Raji (cell line): ENCODE data around the gene PDX1.

ENCODE experiments used
- POLR2A ChIP-seq: IDR thresholded peaks from 2 replicates; pipeline ENCODE4 v1.6.1; 2011; ENCODE audit warnings: low read depth, low read length, control low read depth; ENCODE audit not compliant: insufficient read depth

The PDX1 gene

DNA sequence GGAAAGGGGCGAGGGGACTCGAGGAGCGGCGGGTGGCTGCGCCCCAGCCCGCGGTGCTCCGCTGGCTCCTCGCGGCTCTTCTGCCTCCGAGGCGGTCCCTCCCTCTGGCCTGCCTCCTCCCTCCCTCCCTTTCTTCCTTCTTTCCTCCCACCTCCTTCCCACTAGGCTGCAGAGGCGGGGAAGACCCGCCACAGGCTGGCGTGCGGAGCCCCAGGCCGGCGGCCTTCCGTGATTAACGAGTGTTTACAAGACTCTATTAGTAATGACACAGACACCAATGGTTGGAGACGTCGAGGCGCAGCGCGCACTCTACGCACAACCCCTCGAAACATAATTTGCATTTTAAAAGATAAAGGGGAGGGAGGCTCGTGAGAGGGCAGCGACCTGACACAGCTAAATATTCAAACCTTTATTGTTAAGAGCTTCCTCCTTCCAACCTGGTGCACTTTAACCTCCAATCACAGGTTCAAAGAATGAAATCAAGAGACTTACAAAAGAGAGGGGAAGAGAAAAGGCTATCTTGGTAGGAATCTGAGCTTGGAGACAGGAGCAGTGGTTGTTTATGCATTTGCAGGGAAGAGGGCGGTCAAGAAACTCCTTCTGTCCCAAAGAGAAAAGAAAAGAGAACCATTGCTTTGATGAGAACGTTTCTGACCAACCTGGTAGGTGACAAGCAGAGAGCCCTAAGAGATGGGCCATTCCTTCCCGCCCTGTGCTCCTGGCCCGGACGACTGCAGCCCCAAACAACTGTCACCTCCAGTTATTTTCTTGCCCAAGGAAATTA, 49.5 kb downstream of the PDX1 start, which contains the start of gene CDX2:
CDX2 (minus strand) TSS at position 234 of the 784 bp plus-strand sequence. CDS start 309 bp downstream, outside the sequence.
- TF ChIP-seq POLR2A, result no peak

DNA sequence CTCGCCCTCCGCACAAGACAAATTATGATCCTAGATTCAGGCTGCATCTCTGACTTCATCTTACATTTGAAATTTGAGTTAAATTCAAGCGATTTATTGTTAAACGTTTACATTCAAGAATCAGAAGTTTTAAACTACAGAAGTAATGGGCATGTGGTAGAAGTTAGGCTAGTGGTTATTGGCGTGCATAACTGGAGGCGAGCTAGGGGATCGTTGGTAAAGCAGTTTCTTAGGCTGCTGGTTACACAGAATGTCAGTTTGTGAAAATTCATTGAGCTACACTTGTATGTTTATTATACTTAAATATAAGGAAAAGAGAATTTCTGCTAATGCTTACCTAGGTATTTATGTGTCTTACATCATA, 50.0 kb downstream of the PDX1 start:
- no peak for TF ChIP-seq POLR2A

DNA sequence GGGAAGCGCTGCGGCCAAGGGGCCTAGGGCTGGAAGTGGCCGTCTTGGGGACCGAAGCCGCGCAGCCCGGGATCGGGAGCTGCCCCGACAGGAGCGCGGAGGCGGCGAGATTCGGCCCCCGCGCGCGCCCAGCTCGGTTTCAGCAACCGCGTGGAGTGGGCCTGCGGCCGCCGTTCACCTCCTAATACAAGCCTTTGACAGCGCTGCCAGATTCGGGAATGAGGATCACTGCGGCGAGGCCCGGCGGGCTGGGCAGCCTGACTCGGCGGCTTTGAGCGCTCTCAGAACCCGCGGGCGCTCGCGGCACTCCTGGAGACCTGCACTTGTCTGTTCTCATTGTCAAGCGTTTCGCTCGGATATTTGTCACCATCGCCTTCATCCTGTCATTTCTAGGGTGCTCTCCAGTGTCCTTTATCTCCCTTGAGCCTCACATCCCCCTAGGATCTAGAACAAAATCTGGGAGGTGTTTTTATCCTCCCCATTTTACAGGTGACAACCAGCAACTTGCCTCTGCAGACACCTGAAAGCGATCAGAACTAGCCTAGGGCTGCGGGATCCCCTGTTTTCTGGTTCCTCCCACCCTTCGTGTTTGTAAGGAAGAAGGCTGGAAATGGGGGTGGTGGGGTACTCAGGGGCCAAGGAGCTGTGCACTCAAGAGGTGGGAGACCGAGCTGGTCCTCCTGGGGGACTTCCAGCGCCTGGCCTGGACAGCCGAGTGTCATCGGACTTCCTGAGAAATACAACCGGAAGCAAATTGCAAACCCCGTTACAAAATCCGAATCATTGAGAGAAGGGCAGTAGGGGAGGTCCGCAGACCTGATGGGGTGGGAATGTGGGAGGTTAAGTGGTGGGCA, 50.8 kb downstream of the PDX1 start:
- TF ChIP-seq POLR2A, result no peak

DNA sequence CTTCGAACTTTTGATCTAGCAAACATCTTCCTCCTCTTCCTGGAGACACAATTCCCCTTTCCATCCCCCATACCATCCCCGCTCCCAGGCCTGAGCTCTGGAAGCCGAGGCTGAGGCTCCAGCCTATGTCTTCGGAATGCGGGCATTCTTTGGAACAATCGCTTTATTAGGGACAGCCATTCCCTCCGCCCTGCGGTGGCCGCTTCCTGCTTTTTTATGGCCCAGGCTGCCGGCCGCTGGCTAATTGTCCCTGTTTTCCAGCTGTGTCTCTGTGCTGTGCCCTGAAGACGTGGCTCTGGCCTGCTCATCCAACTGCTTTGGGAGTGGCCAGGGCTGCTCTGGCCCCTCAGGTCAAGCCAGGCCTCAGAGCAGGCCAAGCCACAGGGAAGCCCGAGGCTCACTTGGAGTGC, 51.4 kb downstream of the PDX1 start:
- no peak for TF ChIP-seq POLR2A

DNA sequence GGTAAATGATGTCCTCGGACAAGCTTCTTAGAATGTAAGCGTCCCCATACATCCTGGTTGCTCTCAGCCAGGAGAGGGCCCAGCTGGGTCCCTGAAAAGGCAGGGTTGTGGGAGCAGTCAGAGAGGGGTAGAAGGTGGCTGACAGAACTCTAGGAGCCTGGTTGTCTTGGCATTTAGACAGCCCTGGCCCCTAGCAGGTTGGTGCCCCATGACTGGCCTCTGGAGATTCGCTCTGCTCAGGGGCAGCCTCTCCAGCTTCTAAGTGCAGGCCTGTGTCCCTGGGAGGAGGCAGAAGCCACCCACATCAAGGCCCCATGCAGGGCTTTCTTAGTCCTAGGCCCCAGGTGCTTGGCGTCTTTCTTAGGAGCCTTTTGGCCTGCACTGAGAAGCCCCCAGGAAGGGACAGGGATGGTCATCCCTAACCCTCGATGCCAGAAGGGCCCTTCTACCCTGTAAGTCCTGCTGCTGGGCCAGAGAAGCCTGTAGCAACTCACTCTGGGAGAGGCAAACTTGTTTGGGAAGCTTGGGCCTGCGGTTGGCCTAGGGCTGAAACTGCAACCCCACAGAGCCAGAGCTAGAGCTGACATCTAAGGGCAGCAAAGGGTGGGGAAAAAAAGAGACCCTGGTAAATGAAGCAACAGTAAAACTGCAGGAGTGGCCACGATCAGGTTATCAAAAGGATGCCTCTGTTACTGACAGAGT, 52.1 kb downstream of the PDX1 start:
- no peak for TF ChIP-seq POLR2A

DNA sequence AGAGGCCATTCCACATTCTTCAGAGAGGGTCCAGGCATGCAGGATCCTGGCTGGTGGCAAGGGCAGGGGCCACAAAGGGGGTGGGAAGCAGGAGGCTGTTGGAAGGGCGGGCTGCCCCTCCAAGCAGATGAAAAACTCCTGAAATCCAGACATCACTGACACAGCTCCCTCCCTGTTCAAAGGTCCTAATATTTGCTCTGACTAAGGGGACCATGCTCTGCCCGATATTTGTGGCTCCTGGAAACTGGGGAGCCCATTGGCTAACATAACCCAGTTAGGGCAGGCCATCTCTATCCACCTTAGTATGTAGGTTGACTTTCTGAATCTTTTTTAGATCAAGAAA, 52.6 kb downstream of the PDX1 start:
- TF ChIP-seq POLR2A, result no peak

- TF ChIP-seq POLR2A, result no peak
Measured at GRCh38 chr13:27973291-27973690, 53.5 kb downstream of the PDX1 start.

DNA sequence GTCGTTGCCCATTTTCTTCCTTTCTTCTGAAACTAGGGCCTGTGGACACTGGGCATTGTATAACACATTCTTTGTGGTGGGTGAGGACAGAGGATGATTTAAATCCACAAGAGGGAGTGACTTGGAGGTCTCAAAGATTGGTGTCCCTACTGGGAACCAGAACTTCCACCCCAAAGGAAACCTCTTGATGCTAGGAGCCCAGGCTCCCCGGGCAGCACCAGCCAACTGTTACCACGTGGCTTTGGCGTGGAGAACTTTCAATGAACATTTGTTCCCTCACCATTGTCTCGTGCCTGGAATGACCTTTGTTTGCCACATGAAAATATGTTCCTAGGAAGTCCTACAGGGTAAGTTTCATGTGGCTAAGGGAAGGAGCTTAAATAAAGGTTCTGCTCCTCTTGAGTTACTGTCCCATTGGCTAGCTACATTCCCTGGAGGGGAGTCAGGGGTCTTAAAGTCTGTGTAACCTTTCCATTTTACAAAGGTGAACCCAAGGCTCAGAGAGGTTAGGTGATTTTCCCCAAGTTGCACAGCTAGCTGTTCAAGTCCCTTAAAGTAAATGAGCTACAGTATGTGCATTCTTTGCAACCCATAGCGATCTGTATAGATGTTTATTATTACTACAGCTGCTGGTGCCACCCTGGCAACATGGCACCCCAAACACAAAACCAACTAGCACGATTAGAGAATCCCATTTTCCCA, 54.3 kb downstream of the PDX1 start:
- no peak for TF ChIP-seq POLR2A
